Naive thymus-derived CD4-positive, alpha-beta T cell (primary cell): ENCODE measurements around the gene DPEP1. TPM values are rescaled to one million over a fixed set of nuclear protein-coding genes. Genes with fewer than 3 reads are reported as not detected.

ENCODE experiments used
- ATAC-seq: fragments of 150-1000 bp; cut with Tn5 transposase; 2 replicates; pipeline ENCODE4 v1.10.0; 2021; ENCODE audit warnings: mild to moderate bottlenecking, moderate library complexity
- CTCF ChIA-PET: fragments of 350-600 bp; sonication (Branson Sonifier 250); formaldehyde crosslinking; loops from one replicate; lab custom pipeline; 2021; ENCODE audit warnings: antibody characterized with exemption; lab: Charles Lee
- POLR2A ChIA-PET: fragments of 350-600 bp; sonication (Branson Sonifier 250); formaldehyde crosslinking; loops from one replicate; lab custom pipeline; 2021; ENCODE audit warnings: antibody characterized with exemption, inconsistent platforms; lab: Charles Lee
- DNase-seq, 9 donors: peaks; one replicate each; pipeline versions ENCODE4 v3.0.0 to v3.0.0-alpha.2; 2020 to 2022; ENCODE audit warnings: mixed read lengths in 1 of 9
- H3K27ac ChIP-seq: one replicate; pipeline ENCODE4 v1.7.0; 2013; ENCODE audit warnings: mild to moderate bottlenecking, low read depth, low read length, moderate library complexity
- H3K27me3 ChIP-seq, 2 donors: one replicate each; pipeline ENCODE4 v1.7.0; 2013; ENCODE audit warnings: low read length in 2 of 2, mild to moderate bottlenecking in 2 of 2, moderate library complexity in 2 of 2; ENCODE audit not compliant: control insufficient read depth in 2 of 2, insufficient read depth in 2 of 2
- H3K36me3 ChIP-seq, 3 experiments: 1 replicate in 2 of 3; 2 replicates in 1 of 3; pipeline ENCODE4 v1.7.0; 2013; ENCODE audit warnings: low read length in 3 of 3, mild to moderate bottlenecking in 3 of 3, moderate library complexity in 1 of 3; ENCODE audit not compliant: insufficient read depth in 3 of 3, control insufficient read depth in 2 of 3
- H3K4me1 ChIP-seq, 2 donors: one replicate each; pipeline ENCODE4 v1.7.0; 2013; ENCODE audit warnings: low read length in 2 of 2, mild to moderate bottlenecking in 2 of 2, moderate library complexity in 1 of 2; ENCODE audit not compliant: control insufficient read depth in 2 of 2, insufficient read depth in 2 of 2
- H3K4me3 ChIP-seq: 2 replicates; pipeline ENCODE4 v1.7.0; 2013; ENCODE audit warnings: mild to moderate bottlenecking, low read length
- H3K9me3 ChIP-seq, 3 experiments: 1 replicate in 2 of 3; 2 replicates in 1 of 3; pipeline ENCODE4 v1.7.0; 2013; ENCODE audit warnings: low read length in 3 of 3; ENCODE audit not compliant: control insufficient read depth in 2 of 3
- H3K27ac Mint-ChIP-seq, 9 donors: one replicate each; pipeline ENCODE4 v1.8.0; 2020 to 2022; ENCODE audit warnings: mixed read lengths in 9 of 9, mild to moderate bottlenecking in 8 of 9, moderate library complexity in 5 of 9, inconsistent platforms in 2 of 9
- H3K27me3 Mint-ChIP-seq, 5 donors: one replicate each; pipeline ENCODE4 v1.8.0; 2021 to 2022; ENCODE audit warnings: mixed read lengths in 5 of 5, mild to moderate bottlenecking in 1 of 5
- H3K36me3 Mint-ChIP-seq, 5 donors: one replicate each; pipeline ENCODE4 v1.8.0; 2020 to 2022; ENCODE audit warnings: mixed read lengths in 5 of 5, mild to moderate bottlenecking in 3 of 5, inconsistent platforms in 1 of 5
- H3K4me1 Mint-ChIP-seq, 7 donors: one replicate each; pipeline ENCODE4 v1.8.0; 2020 to 2022; ENCODE audit warnings: mixed read lengths in 7 of 7, mild to moderate bottlenecking in 3 of 7, inconsistent platforms in 1 of 7
- H3K4me3 Mint-ChIP-seq, 10 donors: one replicate each; pipeline ENCODE4 v1.8.0; 2020 to 2022; ENCODE audit warnings: mild to moderate bottlenecking in 10 of 10, mixed read lengths in 10 of 10, moderate library complexity in 6 of 10, inconsistent platforms in 2 of 10
- H3K9me3 Mint-ChIP-seq, 11 donors: one replicate each; pipeline ENCODE4 v1.8.0; 2020 to 2022; ENCODE audit warnings: mixed read lengths in 11 of 11, mild to moderate bottlenecking in 4 of 11, inconsistent platforms in 1 of 11, moderate library complexity in 1 of 11
- intact Hi-C, 2 donors: fragments of 100-400 bp; cut with micrococcal nuclease; formaldehyde crosslinking; loops; one replicate each; pipeline ENCODE4 v1.15.1; 2023
- polyA plus RNA-seq, 2 donors: library from polyadenylated mRNA; unstranded; fragments of 300-500 nt; fragmentation: Illumina TruSeq; gene quantifications; one replicate each; pipeline ENCODE4 v1.2.3, GENCODE V29; 2021
- total RNA-seq, 6 experiments: library from RNA in 5 of 6; stranded (reverse) in 5 of 6; gene quantifications; 1 replicate in 5 of 6; 2 replicates in 1 of 6; pipeline ENCODE4 v1.2.3 and lab custom pipeline; 2021 to 2026

The DPEP1 gene
- total and polyA plus RNA-seq, 7 experiments from 2014 or later, result not detected

- Mint-ChIP-seq H3K4me3 (peak overlapping the region in 9 of 10 donors; percentile 26 to 59 (median 51)), H3K36me3 (no peaks in the 10 kb centered on the region), H3K9me3 (no peaks in the 10 kb centered on the region), H3K4me1 (peaks cover 2 to 11% (median 8%) of the 10 kb centered on the region in 7 donors), H3K27ac (peak overlapping the region in 7 of 9 donors; percentile 18 to 65 (median 49)), H3K27me3 (no peaks in the 10 kb centered on the region)
- ChIA-PET POLR2A (no interaction called here), CTCF (no interaction called here)
- Histone ChIP-seq H3K36me3 (no peaks in the 10 kb centered on the region), H3K27me3 (no peaks in the 10 kb centered on the region), H3K27ac (no peak overlapping the region), H3K4me3 (no peak overlapping the region), H3K9me3 (no peaks in the 10 kb centered on the region), H3K4me1 (peaks cover 8 to 20% of the 10 kb centered on the region in 2 donors)
- ATAC-seq, result peak; percentile 90
- peak in 6 of 9 donors; percentile 37 to 70 (median 50) for DNase-seq
- intact Hi-C loops, result no loop called here
Measured at GRCh38 chr16:89593841-89594240, 19.6 kb upstream of the DPEP1 start.

- no peaks in the 10 kb centered on the region for H3K36me3 ChIP-seq
- no peaks in the 10 kb centered on the region for H3K27me3 Mint-ChIP-seq
- no peaks in the 10 kb centered on the region for H3K9me3 Mint-ChIP-seq
- H3K36me3 Mint-ChIP-seq, result no peaks in the 10 kb centered on the region
- H3K27ac Mint-ChIP-seq, result peak overlapping the region in 3 of 9 donors; percentile 12 to 28 (median 15)
- CTCF ChIA-PET, result no interaction called here
- H3K4me1 ChIP-seq, result peaks cover 8 to 20% of the 10 kb centered on the region in 2 donors
- H3K27ac ChIP-seq, result no peak overlapping the region
- H3K27me3 ChIP-seq, result no peaks in the 10 kb centered on the region
- peaks cover 4 to 11% (median 8%) of the 10 kb centered on the region in 7 donors for H3K4me1 Mint-ChIP-seq
- DNase-seq (no peak), ATAC-seq (no peak)
- intact Hi-C loops, result no loop called here
- H3K4me3 Mint-ChIP-seq, result no peak overlapping the region
- no peak overlapping the region for H3K4me3 ChIP-seq
- POLR2A ChIA-PET, result no interaction called here
- H3K9me3 ChIP-seq, result no peaks in the 10 kb centered on the region
Measured at GRCh38 chr16:89595330-89596060, 17.9 kb upstream of the DPEP1 start.

- H3K27me3 Mint-ChIP-seq, result no peaks in the 10 kb centered on the region
- no peak overlapping the region for H3K4me3 Mint-ChIP-seq
- H3K4me1 Mint-ChIP-seq, result peaks cover 4 to 11% (median 8%) of the 10 kb centered on the region in 7 donors
- DNase-seq (no peak), ATAC-seq (no peak)
- peak overlapping the region in 2 of 9 donors; percentile 12 to 28 for H3K27ac Mint-ChIP-seq
- H3K36me3 Mint-ChIP-seq, result no peaks in the 10 kb centered on the region
- Histone ChIP-seq H3K9me3 (no peaks in the 10 kb centered on the region), H3K4me3 (no peak overlapping the region), H3K36me3 (no peaks in the 10 kb centered on the region), H3K27ac (no peak overlapping the region), H3K4me1 (peaks cover 8 to 20% of the 10 kb centered on the region in 2 donors), H3K27me3 (no peaks in the 10 kb centered on the region)
- ChIA-PET POLR2A (no interaction called here), CTCF (no interaction called here)
- no peaks in the 10 kb centered on the region for H3K9me3 Mint-ChIP-seq
- intact Hi-C loops, result no loop called here
Measured at GRCh38 chr16:89596061-89596689, 17.3 kb upstream of the DPEP1 start.

GRCh38 chr16:89596957-89597649 is 16.3 kb upstream of the DPEP1 start:
- CTCF ChIA-PET, result no interaction called here

GRCh38 chr16:89598199-89598598 is 15.2 kb upstream of the DPEP1 start:
- Histone ChIP-seq H3K4me3 (no peak overlapping the region), H3K27ac (no peak overlapping the region), H3K27me3 (no peaks in the 10 kb centered on the region), H3K36me3 (no peaks in the 10 kb centered on the region), H3K9me3 (no peaks in the 10 kb centered on the region), H3K4me1 (peaks cover 20 to 26% of the 10 kb centered on the region in 2 donors)
- no peaks in the 10 kb centered on the region for H3K27me3 Mint-ChIP-seq
- intact Hi-C loops, result no loop called here
- H3K9me3 Mint-ChIP-seq, result no peaks in the 10 kb centered on the region
- H3K4me3 Mint-ChIP-seq, result no peak overlapping the region
- ChIA-PET POLR2A (no interaction called here), CTCF (no interaction called here)
- no peaks in the 10 kb centered on the region for H3K36me3 Mint-ChIP-seq
- ATAC-seq (no peak), DNase-seq (no peak)
- H3K27ac Mint-ChIP-seq, result peak overlapping the region in 1 of 9 donors; percentile 16
- peaks cover 6 to 22% (median 17%) of the 10 kb centered on the region in 7 donors for H3K4me1 Mint-ChIP-seq

More at GRCh38 chr16:89596957-89597649, 16.3 kb upstream of the DPEP1 start:
- POLR2A ChIA-PET, result no interaction called here
- H3K36me3 ChIP-seq, result no peaks in the 10 kb centered on the region
- Mint-ChIP-seq H3K27ac (peak overlapping the region in 1 of 9 donors; percentile 9), H3K4me1 (peaks cover 4 to 12% (median 8%) of the 10 kb centered on the region in 7 donors), H3K4me3 (no peak overlapping the region), H3K27me3 (no peaks in the 10 kb centered on the region), H3K36me3 (no peaks in the 10 kb centered on the region), H3K9me3 (no peaks in the 10 kb centered on the region)
- intact Hi-C loops, result no loop called here
- H3K27ac ChIP-seq, result no peak overlapping the region
- DNase-seq, result no peak
- H3K4me1 ChIP-seq, result peaks cover 10 to 21% of the 10 kb centered on the region in 2 donors
- ATAC-seq, result no peak
- H3K4me3 ChIP-seq, result no peak overlapping the region
- no peaks in the 10 kb centered on the region for H3K27me3 ChIP-seq
- H3K9me3 ChIP-seq, result no peaks in the 10 kb centered on the region

GRCh38 chr16:89599451-89599858 is 14.0 kb upstream of the DPEP1 start:
- peak; percentile 33 for ATAC-seq
- CTCF ChIA-PET, result no interaction called here
- no peaks in the 10 kb centered on the region for H3K36me3 Mint-ChIP-seq
- no peak overlapping the region for H3K4me3 ChIP-seq
- H3K27ac Mint-ChIP-seq, result no peak overlapping the region
- POLR2A ChIA-PET, result no interaction called here
- H3K27ac ChIP-seq, result no peak overlapping the region
- DNase-seq, result no peak
- no peaks in the 10 kb centered on the region for H3K36me3 ChIP-seq
- H3K9me3 Mint-ChIP-seq, result no peaks in the 10 kb centered on the region
- intact Hi-C loops, result no loop called here
- H3K9me3 ChIP-seq, result no peaks in the 10 kb centered on the region
- H3K27me3 Mint-ChIP-seq, result no peaks in the 10 kb centered on the region
- no peak overlapping the region for H3K4me3 Mint-ChIP-seq
- peaks cover 13 to 17% of the 10 kb centered on the region in 2 donors for H3K4me1 ChIP-seq
- H3K27me3 ChIP-seq, result no peaks in the 10 kb centered on the region
- peaks cover 0 to 12% (median 8%) of the 10 kb centered on the region in 7 donors for H3K4me1 Mint-ChIP-seq
